C4-2B (cell line): Measurements from ENCODE around the gene STX8.

Experiments
- CTCF ChIP-seq: fragments of 450-650 bp; conservative IDR thresholded peaks from 2 replicates; pipeline ENCODE4 v1.5.1; 2017; ENCODE audit warnings: mild to moderate bottlenecking
- ZFX ChIP-seq: fragments of 450-650 bp; IDR thresholded peaks from 2 replicates; pipeline ENCODE4 v1.6.1; 2017

- TF ChIP-seq CTCF = no peak
- TF ChIP-seq ZFX = no peak
Observed at GRCh38 chr17:9409878-9410277, 165.7 kb downstream of the STX8 start.
